GM18519 (cell line): ENCODE data around the gene AADACL4.
A peak's percentile ranks its signal among the peaks of the same experiment; 100 is the strongest.

Experiments used
- ATAC-seq: cut with Tn5 transposase; IDR thresholded peaks from one replicate; pipeline ENCODE4 v1.9.1; 2021; ENCODE audit warnings: mild to moderate bottlenecking, moderate library complexity; ENCODE audit not compliant: unreplicated experiment, low FRiP score

The AADACL4 gene

GRCh38 chr1:12610305-12610935 lies 33.5 kb upstream of the AADACL4 start:
- no peak for ATAC-seq

GRCh38 chr1:12610941-12611340 lies 32.9 kb upstream of the AADACL4 start:
- no peak for ATAC-seq

GRCh38 chr1:12613180-12613579 lies 30.7 kb upstream of the AADACL4 start:
- ATAC-seq = no peak

DNA sequence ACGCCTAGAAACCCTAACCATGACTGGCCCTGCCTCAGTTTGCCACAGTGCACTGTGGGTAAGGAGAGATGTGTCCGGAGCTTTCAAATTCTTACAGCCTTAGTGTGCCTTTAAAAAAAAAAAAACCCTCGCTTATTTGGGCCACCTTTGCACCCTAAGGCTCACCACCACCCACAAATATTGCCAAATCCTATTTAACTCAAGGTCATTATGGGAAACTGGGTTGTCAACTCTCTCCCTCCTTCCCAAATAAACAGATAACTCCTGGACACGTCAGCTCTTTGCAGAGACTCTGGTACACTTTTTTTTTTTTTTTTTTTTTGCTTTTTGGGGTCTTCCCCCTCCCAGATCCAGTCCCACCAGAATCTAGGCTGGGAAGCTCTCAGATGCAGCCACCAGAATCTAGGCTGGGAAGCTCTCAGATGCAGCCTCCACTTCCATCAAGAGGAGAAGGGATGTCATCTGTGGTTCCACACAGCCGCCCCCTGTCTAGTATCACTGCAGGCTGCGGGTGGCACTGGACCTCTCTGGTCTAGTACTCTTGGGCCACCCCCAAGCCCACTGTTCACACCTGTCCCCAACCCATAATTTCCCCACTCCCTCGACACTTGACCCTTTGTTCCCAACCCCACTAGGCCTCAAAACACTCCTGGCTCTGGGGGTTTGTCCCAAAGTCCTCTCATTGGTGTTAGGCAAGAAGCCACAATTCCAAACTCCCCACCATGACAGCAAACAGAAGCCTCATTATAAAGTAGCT lies 29.3 kb upstream of the AADACL4 start:
- ATAC-seq = no peak

- ATAC-seq = no peak
Measured at GRCh38 chr1:12615159-12615864, 28.6 kb upstream of the AADACL4 start.

DNA sequence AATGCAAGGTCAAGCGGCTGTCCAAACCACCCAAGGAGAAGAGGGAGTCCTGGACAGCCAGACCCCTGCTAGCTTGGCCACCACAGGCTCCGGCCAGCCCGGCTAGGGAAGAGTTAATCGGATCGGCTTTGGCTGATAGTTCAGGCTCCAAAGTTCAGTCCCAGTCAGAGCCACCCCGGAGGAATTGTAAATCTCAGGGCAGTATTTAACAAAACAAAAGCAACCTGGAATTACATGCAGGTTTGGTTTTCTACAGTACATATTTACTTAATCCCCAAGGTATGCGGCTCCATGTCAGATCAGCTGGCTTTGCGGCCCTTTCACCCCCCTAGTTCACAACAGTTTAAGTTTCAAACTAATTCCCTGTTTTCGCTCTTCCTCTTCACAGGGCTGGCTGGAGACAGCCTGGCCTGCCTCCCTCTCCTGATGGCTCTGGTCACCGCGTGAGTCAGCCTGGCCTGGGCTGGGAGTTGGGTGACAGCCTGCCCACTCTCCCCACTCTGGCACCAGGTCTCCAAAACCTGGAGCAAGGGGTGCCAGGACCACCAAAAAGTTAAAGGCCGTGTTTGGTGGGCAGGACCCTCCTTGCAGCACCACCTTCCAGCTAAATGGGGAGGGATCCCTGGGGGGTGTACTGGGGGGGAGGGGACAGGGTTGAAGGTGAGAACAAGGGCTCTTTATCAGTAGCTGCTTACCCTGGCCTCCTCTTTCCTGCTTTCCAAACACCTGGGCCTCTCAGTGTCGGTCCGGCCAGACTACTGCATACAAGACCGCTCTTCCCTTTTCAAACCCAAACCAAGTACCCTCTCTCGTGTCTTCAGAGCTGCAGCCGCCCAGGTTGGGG lies 27.8 kb upstream of the AADACL4 start:
- ATAC-seq = no peak

DNA sequence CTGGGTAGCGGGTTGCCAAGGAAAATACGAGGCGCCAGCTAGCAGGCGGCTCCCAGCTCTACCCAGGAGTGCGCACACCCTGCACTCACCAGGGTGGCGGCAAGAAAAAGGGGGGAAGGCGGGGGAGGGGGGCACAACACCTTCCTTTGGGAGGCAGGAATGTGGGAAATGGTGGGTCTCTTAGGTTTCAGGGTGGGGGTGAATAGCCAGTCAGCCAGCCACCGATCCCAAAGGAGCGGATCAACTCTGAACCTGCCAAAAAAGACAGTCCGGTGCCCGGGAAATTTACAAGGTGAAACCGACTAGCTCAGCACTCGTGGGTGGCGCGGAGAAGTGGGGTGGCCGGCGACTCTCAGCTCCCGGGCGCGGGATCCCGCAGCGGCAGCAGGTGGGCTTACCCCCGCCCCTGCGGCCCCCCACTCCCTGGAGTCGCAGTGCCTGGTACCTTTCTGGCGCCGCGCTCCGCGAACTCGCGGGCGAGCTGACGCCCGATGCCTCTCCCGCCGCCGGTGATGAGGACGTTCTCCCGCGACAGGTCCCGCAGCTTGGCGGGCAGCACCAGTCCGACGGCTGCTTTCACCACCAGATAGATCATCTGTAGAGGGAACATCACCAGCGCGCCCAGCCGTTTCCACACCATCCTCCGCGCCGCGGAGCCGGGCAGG lies 27.0 kb upstream of the AADACL4 start:
- ATAC-seq = no peak

- ATAC-seq = no peak
Measured at GRCh38 chr1:12617511-12617900, 26.4 kb upstream of the AADACL4 start.

DNA sequence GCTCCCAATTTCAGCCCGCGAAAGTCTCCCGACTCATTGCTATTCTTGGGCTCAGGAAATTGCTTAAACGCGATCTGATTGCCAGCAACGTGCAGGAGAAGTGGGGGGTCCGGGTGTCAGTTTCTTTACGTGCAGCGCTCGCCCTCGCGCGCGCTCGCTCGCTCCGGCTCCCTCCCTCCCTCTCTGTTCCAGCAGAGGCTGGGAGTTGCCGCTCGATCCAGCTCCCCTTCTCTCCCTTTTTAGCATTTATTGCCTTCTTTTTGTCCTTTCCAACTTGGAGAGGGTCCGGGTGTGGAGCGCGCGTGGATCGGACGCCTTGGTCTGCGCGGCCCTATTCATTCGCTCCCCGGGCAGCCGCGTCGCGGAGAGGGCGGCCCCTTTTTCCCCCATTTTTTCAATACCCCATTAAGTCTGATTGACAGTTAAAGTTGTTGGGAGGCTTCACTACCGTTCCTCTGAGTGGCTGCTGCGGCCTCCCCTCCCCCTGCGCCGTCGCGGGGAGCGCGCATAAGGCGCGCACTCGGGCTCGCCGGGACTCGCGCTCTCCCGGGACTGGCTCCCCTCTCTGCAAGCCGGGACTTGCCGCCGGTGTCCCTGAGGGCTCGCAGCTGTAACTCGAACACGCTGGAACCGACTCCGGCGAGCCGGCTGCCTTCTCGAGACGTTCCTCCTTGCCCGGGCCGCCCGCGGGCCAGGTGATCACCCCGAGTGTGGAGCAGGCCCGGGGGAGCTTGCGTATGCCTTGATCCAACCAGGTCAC lies 25.8 kb upstream of the AADACL4 start, which contains the start of gene DHRS3:
Gene DHRS3, minus strand, starts transcription at position 310 of the 760 bp plus-strand sequence. CDS start 862 bp downstream, outside the sequence.
- no peak for ATAC-seq

- ATAC-seq = no peak
Measured at GRCh38 chr1:12618661-12618964, 25.3 kb upstream of the AADACL4 start.

GRCh38 chr1:12618965-12619791 lies 24.7 kb upstream of the AADACL4 start:
- no peak for ATAC-seq

- ATAC-seq = peak; percentile 49
Measured at GRCh38 chr1:12619792-12620487, 23.9 kb upstream of the AADACL4 start.

DNA sequence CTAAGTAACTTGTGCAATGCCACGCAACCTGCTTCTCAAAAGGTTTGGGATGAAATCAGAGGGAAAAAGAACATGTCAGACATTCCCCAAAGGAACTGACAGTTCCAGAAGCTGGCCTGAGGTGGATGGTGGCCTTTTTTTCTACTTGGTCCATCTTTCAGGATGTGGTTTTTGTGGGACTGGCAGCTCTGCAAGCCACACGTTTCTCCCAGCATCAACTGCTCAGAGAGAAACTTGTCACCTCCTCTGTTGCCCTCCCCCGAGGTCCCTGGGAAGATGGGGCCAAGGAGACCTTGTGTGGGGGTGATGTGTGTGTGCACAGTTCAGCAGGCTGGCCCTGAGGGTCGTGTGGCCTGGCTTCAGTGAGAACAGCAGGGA lies 23.4 kb upstream of the AADACL4 start:
- no peak for ATAC-seq

DNA sequence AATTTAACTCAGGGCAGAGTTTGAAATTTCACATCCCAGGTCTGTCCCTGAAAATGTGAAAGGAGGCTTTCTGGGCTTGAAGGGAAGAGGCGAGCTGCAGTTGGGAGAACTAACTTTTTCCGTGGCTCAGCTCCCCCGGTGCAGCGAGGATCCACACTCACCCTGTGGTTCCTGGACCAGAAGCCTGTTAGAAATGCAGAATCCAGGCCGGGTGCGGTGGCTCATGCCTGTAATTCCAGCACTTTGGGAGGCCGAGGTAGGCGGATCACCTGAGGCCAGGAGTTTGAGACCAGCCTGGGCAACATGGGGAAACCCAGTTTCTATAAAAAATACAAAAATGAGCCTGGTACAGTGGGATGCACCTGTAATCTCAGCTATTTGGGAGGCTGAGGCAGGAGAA lies 23.0 kb upstream of the AADACL4 start:
- no peak for ATAC-seq

DNA sequence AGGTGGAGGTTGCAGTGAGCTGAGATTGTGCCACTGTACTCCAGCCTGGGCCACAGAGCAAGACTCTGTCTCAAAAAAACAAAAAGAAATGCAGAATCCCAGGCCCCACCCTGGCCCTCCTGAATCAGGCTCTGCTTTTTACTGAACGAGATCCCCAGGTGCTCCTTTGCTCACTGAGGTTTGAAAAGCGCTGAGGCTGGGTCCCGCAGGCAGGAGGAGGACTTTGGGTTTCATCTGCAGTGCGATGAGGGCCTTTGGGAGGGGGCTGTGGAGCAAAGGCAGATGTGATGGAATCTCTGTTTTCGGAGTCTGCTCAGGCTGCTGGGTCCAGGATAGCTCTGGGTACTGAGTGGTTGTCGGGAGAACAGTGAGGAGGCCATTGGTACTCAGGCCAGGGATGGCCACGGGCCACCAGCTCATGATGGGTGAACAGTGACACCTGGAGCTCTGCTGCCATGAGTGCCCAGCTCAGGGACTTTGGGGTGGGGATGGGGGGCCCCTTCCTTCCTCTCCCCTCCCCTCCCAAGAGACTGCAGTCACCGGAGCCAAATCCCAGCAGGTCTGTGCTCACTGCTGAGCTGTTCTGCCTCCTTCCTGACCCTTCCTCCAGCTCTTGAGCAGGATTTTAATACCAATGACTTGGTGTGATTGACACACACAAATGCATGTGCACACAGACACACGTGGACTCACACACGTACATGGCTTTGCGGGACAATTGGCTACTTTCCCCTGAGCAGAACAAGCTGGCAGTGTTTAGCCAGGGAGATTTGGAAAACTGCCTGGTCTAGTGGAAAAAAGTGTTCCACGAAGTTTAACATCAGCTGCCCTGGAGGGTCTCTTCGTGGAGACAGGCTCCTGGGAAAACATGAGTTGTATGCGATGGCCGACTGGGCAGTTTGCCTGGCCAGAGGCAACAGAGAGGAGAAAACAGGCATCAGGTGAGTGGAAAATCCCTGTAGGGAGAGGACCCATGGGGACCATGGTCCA lies 22.2 kb upstream of the AADACL4 start:
- no peak for ATAC-seq

GRCh38 chr1:12622506-12622905 lies 21.4 kb upstream of the AADACL4 start:
- ATAC-seq = no peak

- ATAC-seq = no peak
Measured at GRCh38 chr1:12625276-12625675, 18.6 kb upstream of the AADACL4 start.
